ENCODE results near the gene EFL1. TPM values are rescaled to one million over a fixed set of nuclear protein-coding genes. Genes with fewer than 3 reads are reported as not detected.
"Not testable (repeated sequence)": the region's sequence is repeated elsewhere in the genome, so short reads cannot be mapped to it uniquely, and the experiment has no call there.

The EFL1 gene
- total RNA-seq, 2 donors from 2014 or later, result 42.0 to 59.1 TPM

DNA sequence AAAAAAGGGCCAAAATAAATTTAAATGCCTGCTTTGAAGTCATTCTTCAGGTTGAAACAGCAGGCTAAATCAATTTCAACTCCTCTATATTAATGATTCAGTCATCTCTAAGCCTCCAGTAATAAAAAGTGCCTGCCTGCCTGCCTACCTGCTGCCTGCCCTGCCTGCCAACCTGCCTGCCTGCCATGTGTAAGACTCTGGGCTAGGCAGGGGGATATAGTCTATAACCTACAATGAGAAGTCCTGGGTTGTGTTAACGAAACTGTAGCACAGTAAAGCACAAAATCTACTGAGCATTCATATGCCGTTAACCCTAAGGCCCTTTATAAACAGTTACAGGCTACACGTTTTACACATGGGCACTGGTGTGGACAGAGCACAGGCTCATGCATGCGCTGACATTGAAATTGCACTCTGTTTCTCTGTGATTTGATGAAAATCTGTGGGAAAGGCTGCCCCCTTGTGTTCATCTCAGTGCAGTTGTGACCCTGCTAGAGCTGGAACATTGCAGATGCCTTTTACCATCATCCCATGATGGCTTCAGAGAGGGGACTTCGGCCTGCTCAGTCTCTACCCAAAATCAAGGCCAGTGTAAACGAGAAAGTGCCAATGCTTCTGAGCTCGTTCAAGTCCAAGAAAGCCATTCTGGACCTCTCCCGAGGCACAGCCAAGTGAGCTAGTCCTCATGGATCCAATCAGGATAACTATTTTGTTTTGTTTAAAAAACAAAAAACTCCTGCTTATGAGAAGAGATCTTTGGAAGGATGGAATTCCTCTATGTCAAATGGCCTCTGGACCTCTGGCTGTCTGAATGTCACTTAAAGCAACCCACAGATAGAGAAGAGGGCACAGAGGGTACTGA is 64.6 kb downstream of the EFL1 start:
- no peaks in the 10 kb centered on the region for H3K9me3 ChIP-seq (ENCODE audit: control insufficient read depth, low read length)
- H3K27ac Mint-ChIP-seq, result no peak overlapping the region
- WGBS, 2 experiments (ENCODE audit: insufficient coverage in 1 of 2, insufficient read length in 1 of 2), result 59 to 71% methylated on average over 5 to 8 of the region's 8 CpGs

GRCh38 chr15:82196353-82196752 is 66.2 kb downstream of the EFL1 start:
- H3K27ac ChIP-seq (ENCODE audit: low read depth, low read length), result no peak overlapping the region
- Mint-ChIP-seq H3K27ac (no peak overlapping the region), H3K9me3 (no peaks in the 10 kb centered on the region), H3K4me3 (no peak overlapping the region), H3K27me3 (ENCODE audit: insufficient read depth) (no peaks in the 10 kb centered on the region), H3K4me1 (no peaks in the 10 kb centered on the region), H3K36me3 (ENCODE audit: low read depth) (no peaks in the 10 kb centered on the region)
- no peaks in the 10 kb centered on the region for H3K9me3 ChIP-seq (ENCODE audit: control insufficient read depth, low read length)
- H3K9ac ChIP-seq (ENCODE audit: extremely low read depth, low read length, poor library complexity, severe bottlenecking), result no peak overlapping the region
- H3K27me3 ChIP-seq (ENCODE audit: control insufficient read depth, insufficient read depth, low read length, poor library complexity, severe bottlenecking), result no peaks in the 10 kb centered on the region
- 97 to 100% methylated on average over 2 of the region's 2 CpGs for WGBS, 2 experiments (ENCODE audit: insufficient coverage in 1 of 2, insufficient read length in 1 of 2)
- peaks cover 19% of the 10 kb centered on the region for H3K36me3 ChIP-seq (ENCODE audit: control insufficient read depth, insufficient read depth, low read length)
- no peak overlapping the region for H3K4me3 ChIP-seq (ENCODE audit: low read length)
- no peak for DNase-seq
- no peak for TF ChIP-seq CTCF (conservative IDR thresholded peaks at IDR 0.05)
- H3K4me1 ChIP-seq (ENCODE audit: control insufficient read depth, insufficient read depth, low read length), result no peaks in the 10 kb centered on the region

More for the DNA sequence above, 64.6 kb downstream of the EFL1 start:
- Mint-ChIP-seq H3K4me1 (no peaks in the 10 kb centered on the region), H3K27me3 (ENCODE audit: insufficient read depth) (no peaks in the 10 kb centered on the region), H3K9me3 (no peaks in the 10 kb centered on the region), H3K36me3 (ENCODE audit: low read depth) (peaks cover 3% of the 10 kb centered on the region), H3K4me3 (no peak overlapping the region)
- Histone ChIP-seq H3K27ac (ENCODE audit: low read depth, low read length) (no peak overlapping the region), H3K9ac (ENCODE audit: extremely low read depth, low read length, poor library complexity, severe bottlenecking) (no peak overlapping the region), H3K4me3 (ENCODE audit: low read length) (no peak overlapping the region), H3K4me1 (ENCODE audit: control insufficient read depth, insufficient read depth, low read length) (no peaks in the 10 kb centered on the region), H3K27me3 (ENCODE audit: control insufficient read depth, insufficient read depth, low read length, poor library complexity, severe bottlenecking) (no peaks in the 10 kb centered on the region), H3K36me3 (ENCODE audit: control insufficient read depth, insufficient read depth, low read length) (peaks cover 26% of the 10 kb centered on the region)
- peak; percentile 90 for DNase-seq
- TF ChIP-seq CTCF (conservative IDR thresholded peaks at IDR 0.05), result peak; percentile 89

DNA sequence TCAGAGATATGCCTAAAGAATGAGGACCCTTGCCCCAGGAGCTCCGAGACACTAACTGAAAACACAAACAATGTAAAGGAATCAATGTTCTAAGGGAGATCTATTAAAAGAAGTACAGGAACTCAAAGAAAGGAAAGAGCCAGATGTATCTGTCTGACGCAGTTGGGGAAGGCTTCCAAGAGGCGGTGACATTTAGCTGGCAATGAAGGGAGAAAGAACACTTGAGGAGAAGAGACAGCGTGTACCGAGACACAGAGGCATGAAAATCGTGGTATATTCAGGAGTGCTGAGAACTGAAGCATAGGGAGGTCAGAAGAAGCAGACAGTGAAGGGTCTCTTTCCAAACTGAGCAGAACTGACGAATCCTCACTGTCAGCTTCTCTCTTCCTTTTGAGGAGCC is 66.7 kb downstream of the EFL1 start:
- not testable (repeated sequence) for DNase-seq; H3K4me1 ChIP-seq (ENCODE audit: control insufficient read depth, insufficient read depth, low read length); H3K9me3 Mint-ChIP-seq; H3K36me3 Mint-ChIP-seq (ENCODE audit: low read depth); H3K27ac Mint-ChIP-seq; H3K27me3 ChIP-seq (ENCODE audit: control insufficient read depth, insufficient read depth, low read length, poor library complexity, severe bottlenecking); H3K4me3 ChIP-seq (ENCODE audit: low read length); H3K4me3 Mint-ChIP-seq; H3K9me3 ChIP-seq (ENCODE audit: control insufficient read depth, low read length); H3K27ac ChIP-seq (ENCODE audit: low read depth, low read length); H3K9ac ChIP-seq (ENCODE audit: extremely low read depth, low read length, poor library complexity, severe bottlenecking); H3K4me1 Mint-ChIP-seq; H3K27me3 Mint-ChIP-seq (ENCODE audit: insufficient read depth)
- H3K36me3 ChIP-seq (ENCODE audit: control insufficient read depth, insufficient read depth, low read length), result peaks cover 21% of the 10 kb centered on the region
- WGBS, 2 experiments (ENCODE audit: insufficient coverage in 1 of 2, insufficient read length in 1 of 2), result 95 to 100% methylated on average over 6 to 7 of the region's 7 CpGs

DNA sequence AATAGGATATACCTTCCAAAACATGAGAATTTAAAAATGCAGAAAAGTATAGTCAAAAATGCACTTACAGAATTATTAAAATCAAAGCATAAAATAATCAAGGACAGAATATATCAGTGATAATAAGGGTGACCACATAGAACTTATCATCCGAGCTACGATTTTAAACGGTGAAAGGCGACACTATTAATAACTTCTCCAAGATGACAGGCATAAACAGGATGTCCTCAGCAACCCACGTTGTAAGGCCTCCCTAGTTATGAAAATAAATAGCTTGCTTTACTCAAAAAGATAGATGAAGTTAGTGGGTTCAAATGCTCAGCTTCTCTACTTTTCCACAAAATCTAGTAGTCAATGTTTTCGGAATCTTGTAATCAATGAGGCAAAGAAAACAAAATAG is 68.0 kb downstream of the EFL1 start:
- not testable (repeated sequence) for H3K4me3 Mint-ChIP-seq; H3K27ac Mint-ChIP-seq; H3K27me3 ChIP-seq (ENCODE audit: control insufficient read depth, insufficient read depth, low read length, poor library complexity, severe bottlenecking); H3K27me3 Mint-ChIP-seq (ENCODE audit: insufficient read depth); H3K4me1 Mint-ChIP-seq; H3K9me3 ChIP-seq (ENCODE audit: control insufficient read depth, low read length); H3K4me3 ChIP-seq (ENCODE audit: low read length); H3K27ac ChIP-seq (ENCODE audit: low read depth, low read length); H3K9ac ChIP-seq (ENCODE audit: extremely low read depth, low read length, poor library complexity, severe bottlenecking); DNase-seq; H3K36me3 Mint-ChIP-seq (ENCODE audit: low read depth); H3K9me3 Mint-ChIP-seq; H3K4me1 ChIP-seq (ENCODE audit: control insufficient read depth, insufficient read depth, low read length)
- WGBS, 2 experiments (ENCODE audit: insufficient coverage in 1 of 2, insufficient read length in 1 of 2), result 93 to 98% methylated on average over 5 of the region's 6 CpGs
- peaks cover 31% of the 10 kb centered on the region for H3K36me3 ChIP-seq (ENCODE audit: control insufficient read depth, insufficient read depth, low read length)

DNA sequence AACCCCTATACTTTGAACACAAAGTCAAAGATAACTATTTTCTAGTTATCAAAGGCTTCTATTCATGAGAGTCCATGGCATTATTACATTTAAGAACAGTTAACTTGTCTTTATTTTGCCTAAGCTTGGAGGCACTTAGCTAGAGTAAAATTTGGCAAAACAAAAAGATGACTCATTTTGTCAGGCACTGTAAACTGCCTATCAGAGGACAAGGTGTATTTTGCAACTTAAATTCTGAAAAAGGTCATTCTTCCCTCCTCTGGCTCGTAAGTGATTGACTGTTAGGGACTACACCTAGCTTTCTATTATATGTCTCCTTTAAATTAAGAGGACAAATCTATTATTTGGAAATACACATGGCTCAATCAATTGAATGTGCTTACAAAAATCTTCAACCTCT is 69.1 kb downstream of the EFL1 start:
- not testable (repeated sequence) for H3K9ac ChIP-seq (ENCODE audit: extremely low read depth, low read length, poor library complexity, severe bottlenecking); DNase-seq; H3K4me1 Mint-ChIP-seq; H3K27me3 ChIP-seq (ENCODE audit: control insufficient read depth, insufficient read depth, low read length, poor library complexity, severe bottlenecking); H3K27ac ChIP-seq (ENCODE audit: low read depth, low read length); H3K4me1 ChIP-seq (ENCODE audit: control insufficient read depth, insufficient read depth, low read length); H3K9me3 ChIP-seq (ENCODE audit: control insufficient read depth, low read length); H3K36me3 Mint-ChIP-seq (ENCODE audit: low read depth); H3K4me3 ChIP-seq (ENCODE audit: low read length); H3K27ac Mint-ChIP-seq; H3K9me3 Mint-ChIP-seq; H3K4me3 Mint-ChIP-seq; H3K27me3 Mint-ChIP-seq (ENCODE audit: insufficient read depth)
- no CpG with 5 or more reads among the region's 1 CpG for WGBS, 2 experiments (ENCODE audit: insufficient coverage in 1 of 2, insufficient read length in 1 of 2)
- H3K36me3 ChIP-seq (ENCODE audit: control insufficient read depth, insufficient read depth, low read length), result peaks cover 34% of the 10 kb centered on the region

- not testable (repeated sequence) for H3K9ac ChIP-seq (ENCODE audit: extremely low read depth, low read length, poor library complexity, severe bottlenecking); H3K4me1 Mint-ChIP-seq; H3K9me3 ChIP-seq (ENCODE audit: control insufficient read depth, low read length); H3K4me3 ChIP-seq (ENCODE audit: low read length); H3K9me3 Mint-ChIP-seq; H3K27me3 Mint-ChIP-seq (ENCODE audit: insufficient read depth); H3K27ac ChIP-seq (ENCODE audit: low read depth, low read length); H3K4me3 Mint-ChIP-seq; DNase-seq; H3K27ac Mint-ChIP-seq; H3K4me1 ChIP-seq (ENCODE audit: control insufficient read depth, insufficient read depth, low read length); H3K27me3 ChIP-seq (ENCODE audit: control insufficient read depth, insufficient read depth, low read length, poor library complexity, severe bottlenecking); H3K36me3 Mint-ChIP-seq (ENCODE audit: low read depth)
- peaks cover 30% of the 10 kb centered on the region for H3K36me3 ChIP-seq (ENCODE audit: control insufficient read depth, insufficient read depth, low read length)
- WGBS, 2 experiments (ENCODE audit: insufficient coverage in 1 of 2, insufficient read length in 1 of 2), result 86 to 89% methylated on average over 1 to 4 of the region's 4 CpGs
These were observed 70.1 kb downstream of the EFL1 start for GRCh38 chr15:82192394-82192793.
